M059J (cell line): ENCODE measurements around the gene HS6ST1. TPM values are rescaled to one million over a fixed set of nuclear protein-coding genes. Genes with fewer than 3 reads are reported as not detected.
"Not testable (repeated sequence)": the region's sequence is repeated elsewhere in the genome, so short reads cannot be mapped to it uniquely, and the experiment has no call there.

ENCODE experiments used
- DNase-seq: peaks from one replicate; pipeline ENCODE4 v3.0.0-alpha.2; 2012; ENCODE audit warnings: low read depth
- total RNA-seq: library from RNA; depleted of rRNA; stranded (reverse); fragments of >200 nt; shearing (Covaris generic); gene quantifications from 2 replicates; pipeline ENCODE4 v1.2.3, GENCODE V29; 2014

The HS6ST1 gene
- total RNA-seq, 1 experiment from 2014 or later: 17.6 TPM

GRCh38 chr2:128268611-128269010 is 50.1 kb downstream of the HS6ST1 start:
- DNase-seq: not testable (repeated sequence)

GRCh38 chr2:128268145-128268544 is 50.5 kb downstream of the HS6ST1 start:
- DNase-seq: not testable (repeated sequence)

- DNase-seq: not testable (repeated sequence)
Measured at GRCh38 chr2:128267649-128268048, 51.0 kb downstream of the HS6ST1 start.

- DNase-seq: not testable (repeated sequence)
Measured at GRCh38 chr2:128267197-128267596, 51.5 kb downstream of the HS6ST1 start.

- DNase-seq: not testable (repeated sequence)
Measured at GRCh38 chr2:128266463-128266862, 52.2 kb downstream of the HS6ST1 start.

GRCh38 chr2:128265608-128265993 is 53.1 kb downstream of the HS6ST1 start:
- not testable (repeated sequence) for DNase-seq

- no peak for DNase-seq
Measured at GRCh38 chr2:128264881-128265607, 53.6 kb downstream of the HS6ST1 start.

- no peak for DNase-seq
Measured at GRCh38 chr2:128263902-128264331, 54.8 kb downstream of the HS6ST1 start.

- DNase-seq: no peak
Measured at GRCh38 chr2:128262315-128263253, 56.1 kb downstream of the HS6ST1 start.

- no peak for DNase-seq
Measured at GRCh38 chr2:128261245-128262128, 57.2 kb downstream of the HS6ST1 start.

- DNase-seq: peak; percentile 86
Measured at GRCh38 chr2:128260239-128261138, 58.2 kb downstream of the HS6ST1 start.

GRCh38 chr2:128259585-128259984 is 59.1 kb downstream of the HS6ST1 start:
- no peak for DNase-seq

GRCh38 chr2:128258218-128258617 is 60.5 kb downstream of the HS6ST1 start:
- DNase-seq: no peak

- no peak for DNase-seq
Measured at GRCh38 chr2:128252501-128252900, 66.2 kb downstream of the HS6ST1 start.

- not testable (repeated sequence) for DNase-seq
Measured at GRCh38 chr2:128252086-128252485, 66.6 kb downstream of the HS6ST1 start.

GRCh38 chr2:128250229-128251025 is 68.2 kb downstream of the HS6ST1 start:
- DNase-seq: no peak

- DNase-seq: no peak
Measured at GRCh38 chr2:128249555-128249954, 69.1 kb downstream of the HS6ST1 start.

GRCh38 chr2:128245813-128246212 is 72.9 kb downstream of the HS6ST1 start:
- DNase-seq: no peak

- no peak for DNase-seq
Measured at GRCh38 chr2:128241896-128242295, 76.8 kb downstream of the HS6ST1 start.
